ENCODE measurements around the gene LHX4. TPM values are rescaled to one million over a fixed set of nuclear protein-coding genes. Genes with fewer than 3 reads are reported as not detected.

The LHX4 gene
- total and polyA plus RNA-seq, 2 of the 13 experiments (the other 11 are each of a cell fraction or from before 2014, with no cell fraction given) = 0.03 to 0.07 TPM

Other genes starting within 250 kb of the LHX4 start
- gene QSOX1, start 75.4 kb upstream of the LHX4 start, total RNA-seq (2016; rRNA removed; fragmentation: Illumina TruSeq; extraction: Trizol) = 2.6 and 6.8 TPM in 2 replicates
- gene QSOX1, start 75.4 kb upstream of the LHX4 start, polyA plus RNA-seq (2011; rRNA removed) = 40.2 and 70.2 TPM in 2 replicates